HG03442 (cell line): Measurements from ENCODE around the gene LGALS1.
"Not testable (repeated sequence)": the region's sequence is repeated elsewhere in the genome, so short reads cannot be mapped to it uniquely, and the experiment has no call there.

Source experiments
- ATAC-seq: cut with Tn5 transposase; IDR thresholded peaks from one replicate; pipeline ENCODE4 v1.9.1; 2021; ENCODE audit warnings: mild to moderate bottlenecking, moderate library complexity; ENCODE audit not compliant: unreplicated experiment

LGALS1 gene

DNA sequence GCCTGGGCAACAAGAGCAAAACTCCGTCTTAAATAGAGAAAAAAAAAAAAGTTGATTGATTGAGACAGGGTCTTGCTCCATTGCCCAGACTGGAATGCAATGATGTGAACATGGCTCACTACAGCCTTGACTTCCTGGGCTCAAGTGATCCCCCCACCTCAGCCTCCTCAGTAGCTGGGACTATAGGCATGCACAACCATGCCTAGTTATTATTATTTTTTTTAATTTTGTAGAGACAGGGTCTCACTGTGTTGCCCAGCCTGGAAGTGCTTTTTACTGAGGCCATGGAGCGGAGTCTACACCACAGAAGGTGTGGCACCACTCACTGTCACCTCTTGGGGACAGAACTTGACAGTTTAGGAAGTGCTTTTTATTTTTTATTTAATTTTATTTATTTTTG lies 39.2 kb downstream of the LGALS1 start:
- no peak for ATAC-seq

DNA sequence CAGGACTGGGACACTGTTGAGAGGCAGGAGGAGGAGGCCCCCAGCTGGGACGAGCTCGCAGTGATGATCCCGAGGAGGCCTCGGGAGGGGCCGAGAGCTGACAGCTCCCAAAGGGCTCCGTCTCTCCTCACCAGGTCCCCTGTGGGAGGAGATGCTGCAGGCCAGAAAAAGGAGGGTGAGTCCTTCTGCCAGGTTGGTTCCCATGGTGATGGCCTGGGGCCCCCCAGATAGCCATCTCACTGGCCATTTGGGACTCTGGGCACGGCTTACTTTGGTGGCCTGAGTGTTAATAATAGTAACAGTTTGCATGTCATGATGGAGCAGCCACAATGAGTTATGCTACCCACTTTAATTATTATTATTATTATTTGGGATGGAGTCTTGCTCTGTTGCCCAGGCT lies 40.3 kb downstream of the LGALS1 start:
- no peak for ATAC-seq

GRCh38 chr22:37716708-37717107 lies 41.3 kb downstream of the LGALS1 start:
- no peak for ATAC-seq

GRCh38 chr22:37717235-37717634 lies 41.8 kb downstream of the LGALS1 start:
- ATAC-seq, result not testable (repeated sequence)

DNA sequence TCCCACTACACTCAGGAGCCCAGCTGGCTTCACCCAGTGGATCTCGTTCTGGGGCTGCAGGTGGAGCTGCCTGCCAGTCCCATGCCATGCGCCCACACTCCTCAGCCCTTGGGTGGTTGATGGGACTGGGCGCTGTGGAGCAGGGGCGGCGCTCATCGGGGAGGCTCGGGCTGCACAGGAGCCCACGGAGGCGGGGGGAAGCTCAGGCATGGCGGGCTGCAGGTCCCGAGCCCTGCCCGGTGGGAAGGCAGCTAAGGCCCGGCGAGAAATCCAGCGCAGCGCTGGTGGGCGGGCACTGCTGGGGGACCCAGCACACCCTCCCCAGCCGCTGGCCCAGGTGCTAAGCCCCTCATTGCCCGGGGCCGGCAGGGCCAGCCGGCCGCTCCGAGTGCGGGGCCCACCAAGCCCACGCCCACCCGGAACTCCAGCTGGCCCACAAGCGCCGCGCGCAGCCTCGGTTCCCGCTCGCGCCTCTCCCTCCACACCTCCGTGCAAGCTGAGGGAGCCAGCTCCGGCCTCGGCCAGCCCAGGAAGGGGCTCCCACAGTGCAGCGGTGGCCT lies 42.4 kb downstream of the LGALS1 start:
- not testable (repeated sequence) for ATAC-seq

GRCh38 chr22:37725551-37726240 lies 50.3 kb downstream of the LGALS1 start:
- no peak for ATAC-seq

GRCh38 chr22:37726241-37726887 lies 50.9 kb downstream of the LGALS1 start:
- no peak for ATAC-seq

GRCh38 chr22:37728620-37729019 lies 53.2 kb downstream of the LGALS1 start:
- no peak for ATAC-seq
